Progenitor cell of endocrine pancreas (in vitro differentiated cells): ENCODE data around the gene NEDD4. TPM values are rescaled to one million over a fixed set of nuclear protein-coding genes. Genes with fewer than 3 reads are reported as not detected.

Experiments used
- DNase-seq: peaks from one replicate; pipeline ENCODE4 v3.0.0; 2021; ENCODE audit warnings: low spot score; ENCODE audit not compliant: unreplicated experiment
- H3K27ac Mint-ChIP-seq: 2 replicates; pipeline ENCODE4 v1.8.0; 2021; ENCODE audit warnings: mild to moderate bottlenecking, moderate library complexity, mixed read lengths
- H3K27me3 Mint-ChIP-seq: 2 replicates; pipeline ENCODE4 v1.8.0; 2021; ENCODE audit warnings: mixed read lengths
- H3K36me3 Mint-ChIP-seq: 2 replicates; pipeline ENCODE4 v1.8.0; 2022; ENCODE audit warnings: mixed read lengths; ENCODE audit not compliant: insufficient read depth
- H3K4me1 Mint-ChIP-seq: 2 replicates; pipeline ENCODE4 v1.8.0; 2021; ENCODE audit warnings: low read depth, mixed read lengths
- H3K4me3 Mint-ChIP-seq: 2 replicates; pipeline ENCODE4 v1.8.0; 2021; ENCODE audit warnings: low read depth, mild to moderate bottlenecking, moderate library complexity, mixed read lengths
- H3K9me3 Mint-ChIP-seq: 2 replicates; pipeline ENCODE4 v1.8.0; 2021; ENCODE audit warnings: low read depth, mixed read lengths
- total RNA-seq: library from RNA; stranded (reverse); gene quantifications from 2 replicates; pipeline ENCODE4 v1.2.1, GENCODE V29; 2021
- TF ChIP-seq, protein P1 (sequence below): fragments of 200-600 bp; sonication (generic); IDR thresholded peaks from one replicate; pipeline ENCODE4 v1.5.0; 2021; ENCODE audit warnings: antibody characterized with exemption, mild to moderate bottlenecking; ENCODE audit not compliant: unreplicated experiment

NEDD4 gene
- total RNA-seq, 1 donor from 2014 or later, result 12.3 TPM

- Mint-ChIP-seq H3K27ac (no peak overlapping the region), H3K4me3 (no peak overlapping the region)
Observed at GRCh38 chr15:55916666-55917409, 76.6 kb downstream of the NEDD4 start.

DNA sequence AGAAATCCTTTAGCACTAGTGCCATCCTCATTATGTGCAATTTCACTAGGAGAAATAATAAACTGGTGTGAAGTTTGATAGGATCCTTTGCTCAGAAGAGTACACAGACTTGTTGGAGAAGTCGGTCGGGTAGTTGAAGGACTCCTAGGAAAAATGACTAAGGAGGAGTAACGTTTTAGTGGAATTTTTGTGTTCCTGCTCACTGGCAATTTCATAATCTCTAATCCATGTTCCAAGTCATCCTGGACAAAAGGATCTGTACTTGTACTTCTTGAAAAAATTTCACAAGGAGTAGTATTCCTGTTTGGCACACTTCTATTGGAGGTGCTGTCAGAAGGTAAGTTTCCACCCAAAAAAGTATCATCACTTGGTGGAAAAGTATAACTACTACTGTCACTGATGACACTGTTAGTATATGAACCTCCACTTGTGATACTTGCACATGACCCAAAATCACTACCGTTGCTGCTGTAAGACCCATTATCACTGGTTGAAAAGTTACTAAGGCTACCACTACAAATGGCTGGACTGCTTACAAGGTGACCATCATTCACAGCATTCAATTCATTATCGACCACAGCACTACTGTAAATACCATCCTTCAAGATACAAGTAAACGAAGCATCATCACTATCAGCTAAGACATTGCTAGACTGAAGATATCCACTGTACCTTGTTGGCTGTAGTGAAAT lies 77.4 kb downstream of the NEDD4 start:
- H3K27me3 Mint-ChIP-seq, result no peaks in the 10 kb centered on the region
- TF ChIP-seq, protein P1, sequence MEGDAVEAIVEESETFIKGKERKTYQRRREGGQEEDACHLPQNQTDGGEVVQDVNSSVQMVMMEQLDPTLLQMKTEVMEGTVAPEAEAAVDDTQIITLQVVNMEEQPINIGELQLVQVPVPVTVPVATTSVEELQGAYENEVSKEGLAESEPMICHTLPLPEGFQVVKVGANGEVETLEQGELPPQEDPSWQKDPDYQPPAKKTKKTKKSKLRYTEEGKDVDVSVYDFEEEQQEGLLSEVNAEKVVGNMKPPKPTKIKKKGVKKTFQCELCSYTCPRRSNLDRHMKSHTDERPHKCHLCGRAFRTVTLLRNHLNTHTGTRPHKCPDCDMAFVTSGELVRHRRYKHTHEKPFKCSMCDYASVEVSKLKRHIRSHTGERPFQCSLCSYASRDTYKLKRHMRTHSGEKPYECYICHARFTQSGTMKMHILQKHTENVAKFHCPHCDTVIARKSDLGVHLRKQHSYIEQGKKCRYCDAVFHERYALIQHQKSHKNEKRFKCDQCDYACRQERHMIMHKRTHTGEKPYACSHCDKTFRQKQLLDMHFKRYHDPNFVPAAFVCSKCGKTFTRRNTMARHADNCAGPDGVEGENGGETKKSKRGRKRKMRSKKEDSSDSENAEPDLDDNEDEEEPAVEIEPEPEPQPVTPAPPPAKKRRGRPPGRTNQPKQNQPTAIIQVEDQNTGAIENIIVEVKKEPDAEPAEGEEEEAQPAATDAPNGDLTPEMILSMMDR, result no peak
- no peaks in the 10 kb centered on the region for H3K36me3 Mint-ChIP-seq
- no peak for DNase-seq
- peaks cover 6% of the 10 kb centered on the region for H3K4me1 Mint-ChIP-seq
- H3K9me3 Mint-ChIP-seq, result no peaks in the 10 kb centered on the region
- H3K4me3 Mint-ChIP-seq, result no peak overlapping the region
- H3K27ac Mint-ChIP-seq, result no peak overlapping the region

More at GRCh38 chr15:55916666-55917409, 76.6 kb downstream of the NEDD4 start:
- H3K9me3 Mint-ChIP-seq, result no peaks in the 10 kb centered on the region
- no peaks in the 10 kb centered on the region for H3K36me3 Mint-ChIP-seq
- DNase-seq, result no peak
- no peaks in the 10 kb centered on the region for H3K27me3 Mint-ChIP-seq
- TF ChIP-seq, protein P1, result no peak
- H3K4me1 Mint-ChIP-seq, result peaks cover 6% of the 10 kb centered on the region

- H3K4me1 Mint-ChIP-seq, result peaks cover 6% of the 10 kb centered on the region
- no peaks in the 10 kb centered on the region for H3K27me3 Mint-ChIP-seq
- H3K4me3 Mint-ChIP-seq, result no peak overlapping the region
- H3K9me3 Mint-ChIP-seq, result no peaks in the 10 kb centered on the region
- TF ChIP-seq, protein P1, result no peak
- no peak overlapping the region for H3K27ac Mint-ChIP-seq
- DNase-seq, result no peak
- no peaks in the 10 kb centered on the region for H3K36me3 Mint-ChIP-seq
Observed at GRCh38 chr15:55915221-55915620, 78.2 kb downstream of the NEDD4 start.

GRCh38 chr15:55914446-55914845 lies 79.0 kb downstream of the NEDD4 start:
- TF ChIP-seq, protein P1, result no peak
- no peaks in the 10 kb centered on the region for H3K9me3 Mint-ChIP-seq
- H3K4me1 Mint-ChIP-seq, result peaks cover 6% of the 10 kb centered on the region
- H3K36me3 Mint-ChIP-seq, result no peaks in the 10 kb centered on the region
- no peaks in the 10 kb centered on the region for H3K27me3 Mint-ChIP-seq
- no peak overlapping the region for H3K27ac Mint-ChIP-seq
- no peak overlapping the region for H3K4me3 Mint-ChIP-seq
- DNase-seq, result no peak

GRCh38 chr15:55912982-55913381 lies 80.4 kb downstream of the NEDD4 start:
- peaks cover 6% of the 10 kb centered on the region for H3K4me1 Mint-ChIP-seq
- H3K36me3 Mint-ChIP-seq, result no peaks in the 10 kb centered on the region
- DNase-seq, result no peak
- TF ChIP-seq, protein P1, result no peak
- no peak overlapping the region for H3K4me3 Mint-ChIP-seq
- H3K27ac Mint-ChIP-seq, result no peak overlapping the region
- no peaks in the 10 kb centered on the region for H3K9me3 Mint-ChIP-seq
- no peaks in the 10 kb centered on the region for H3K27me3 Mint-ChIP-seq
